Pancreas (tissue), 10 donors: ENCODE results near the gene CLEC4M. TPM values are rescaled to one million over a fixed set of nuclear protein-coding genes. Genes with fewer than 3 reads are reported as not detected.

ENCODE experiments used
- ATAC-seq, 4 donors: fragments of 200-7000 bp; cut with Tn5 transposase; one replicate each; pipeline versions ENCODE4 v1.8.0 to v1.9.1; 2020; ENCODE audit warnings: mild to moderate bottlenecking in 4 of 4, moderate library complexity in 4 of 4
- DNase-seq, 6 donors: peaks; one replicate each; pipeline ENCODE4 v3.0.0-alpha.2; 2020
- FAIRE-seq: peaks from 2 replicates; lab custom pipeline; 2012; peaks lifted over from hg19 to GRCh38; lab: Jason Lieb, UNC
- H3K27ac ChIP-seq, 4 donors: fragments of 200-600 bp; sonication (generic); 1 replicate in 3 of 4; 2 replicates in 1 of 4; pipeline versions ENCODE4 v1.5.0 to v1.8.0; 2020
- H3K27me3 ChIP-seq, 4 donors: fragments of 200-600 bp; one replicate each; pipeline ENCODE4 v1.8.0; 2021
- H3K36me3 ChIP-seq, 3 donors: fragments of 200-600 bp; sonication (generic) in 1 of 3; one replicate each; pipeline versions ENCODE4 v1.5.0 to v1.8.0; 2020 to 2021
- H3K4me1 ChIP-seq, 3 donors: fragments of 200-600 bp; one replicate each; pipeline ENCODE4 v1.8.0; 2021
- H3K4me3 ChIP-seq, 4 donors: fragments of 200-600 bp; sonication (generic) in 2 of 4; one replicate each; pipeline versions ENCODE4 v1.5.0 to v1.8.0; 2020 to 2021
- H3K9me3 ChIP-seq, 4 donors: fragments of 200-600 bp; one replicate each; pipeline ENCODE4 v1.8.0; 2021
- CTCF ChIP-seq, 4 donors: fragments of 200-600 bp; sonication (generic) in 3 of 4; IDR thresholded peaks; one replicate each; pipeline versions ENCODE4 v1.5.0 to v1.8.0; 2021; ENCODE audit warnings: antibody characterized with exemption in 4 of 4
- WGBS, 2 donors: extraction: QIAGEN DNeasy Blood & Tissue Kit; methylation state at CpG; one replicate each; pipeline ENCODE4 v1.1.7; 2013; 5-methylcytosine and 5-hydroxymethylcytosine counted together
- intact Hi-C, 3 donors: fragments of 100-400 bp; cut with DNase I; formaldehyde crosslinking; loops; one replicate each; pipeline versions ENCODE4 v1.11.1 to v1.14.2; 2022
- polyA plus RNA-seq, 2 donors: library from polyadenylated mRNA; stranded (reverse); fragments of 200-250 nt; gene quantifications; one replicate each; pipeline ENCODE4 v1.2.3, GENCODE V29; 2013
- total RNA-seq, 6 donors: library from RNA; stranded (reverse); fragmentation: NEBNext Ultra II Directional in 4 of 6; extraction: Animal tissue kit (Norgen Biotek cat#: 25700) in 4 of 6; gene quantifications; one replicate each; pipeline versions ENCODE4 v1.2.1 to v1.2.4, GENCODE V29; 2021 to 2023
- donor health status: healthy with polysubstance abuse.
- donor health status: DM: no; HTN: no; CAD: no; lungs with moderate emphysema.
- donor health status: DM: no; HTN: no; CAD: no.
- donor health status: control.
- donor health status: control.
- donor health status: Bipolar disorder and iron deficiency.
- donor health status: DM: yes; HTN: yes; CAD: no.
- donor health status: DM: no; HTN: no; CAD: no.
- donor health status: DM: no; HTN: no; CAD: no.
- donor health status: DM: yes; HTN: yes; CAD: no.

The CLEC4M gene
- total RNA-seq (not detected), polyA plus RNA-seq (not detected)

GRCh38 chr19:7762719-7763293 is at the start of gene CLEC4M:
Gene CLEC4M, plus strand, starts transcription at chr19:7763243. Its CDS starts 24 bp downstream, at chr19:7763267.
- TF ChIP-seq CTCF (IDR thresholded peaks at IDR 0.05), result no peak
- DNase-seq, result no peak
- intact Hi-C loops, result no loop called here
- ATAC-seq, result no peak
- Histone ChIP-seq H3K27ac (no peak within 1 kb of the TSS), H3K4me1 (no peaks in the 10 kb centered on the region), H3K9me3 (no peaks in the 10 kb centered on the region), H3K36me3 (no peaks in the 10 kb centered on the region), H3K27me3 (no peaks in the 10 kb centered on the region), H3K4me3 (no peak within 1 kb of the TSS)
- no peak for FAIRE-seq
- 75 to 82% methylated on average over 8 of the region's 8 CpGs for WGBS, 2 donors

- no peak for TF ChIP-seq CTCF (IDR thresholded peaks at IDR 0.05)
- H3K27me3 ChIP-seq, result no peaks in the 10 kb centered on the region
- no peak for DNase-seq
- H3K4me3 ChIP-seq, result no peak overlapping the region
- no peaks in the 10 kb centered on the region for H3K36me3 ChIP-seq
- no peak for FAIRE-seq
- no peaks in the 10 kb centered on the region for H3K9me3 ChIP-seq
- H3K27ac ChIP-seq, result no peak overlapping the region
- WGBS, 2 donors, result 69 to 88% methylated on average over 1 of the region's 1 CpG
- H3K4me1 ChIP-seq, result no peaks in the 10 kb centered on the region
- ATAC-seq, result no peak
- intact Hi-C loops, result no loop called here
Observed at GRCh38 chr19:7715671-7716070, 47.4 kb upstream of the CLEC4M start.

GRCh38 chr19:7716762-7717161 is 46.3 kb upstream of the CLEC4M start:
- no peak for DNase-seq
- H3K27me3 ChIP-seq, result no peaks in the 10 kb centered on the region
- no peaks in the 10 kb centered on the region for H3K36me3 ChIP-seq
- no peaks in the 10 kb centered on the region for H3K9me3 ChIP-seq
- no peak overlapping the region for H3K27ac ChIP-seq
- intact Hi-C loops, result no loop called here
- no peak overlapping the region for H3K4me3 ChIP-seq
- ATAC-seq, result no peak
- no peak for FAIRE-seq
- no peaks in the 10 kb centered on the region for H3K4me1 ChIP-seq
- WGBS, 2 donors, result 50 to 73% methylated on average over 1 of the region's 1 CpG
- no peak for TF ChIP-seq CTCF (IDR thresholded peaks at IDR 0.05)

- ATAC-seq (no peak), DNase-seq (no peak)
- WGBS, 2 donors, result 45 to 51% methylated on average over 8 of the region's 8 CpGs
Observed at GRCh38 chr19:7718668-7719067, 44.4 kb upstream of the CLEC4M start.

More at GRCh38 chr19:7718668-7719067, 44.4 kb upstream of the CLEC4M start:
- Histone ChIP-seq H3K9me3 (no peaks in the 10 kb centered on the region), H3K4me1 (no peaks in the 10 kb centered on the region), H3K27me3 (no peaks in the 10 kb centered on the region), H3K36me3 (no peaks in the 10 kb centered on the region), H3K4me3 (no peak overlapping the region), H3K27ac (no peak overlapping the region)
- no peak for TF ChIP-seq CTCF (IDR thresholded peaks at IDR 0.05)
- FAIRE-seq, result no peak
- intact Hi-C loops, result no loop called here
